ENCODE data around the gene NSFL1C.

GRCh38 chr20:1414982-1415381, 51.7 kb downstream of the NSFL1C start:
- TF ChIP-seq, protein P1, sequence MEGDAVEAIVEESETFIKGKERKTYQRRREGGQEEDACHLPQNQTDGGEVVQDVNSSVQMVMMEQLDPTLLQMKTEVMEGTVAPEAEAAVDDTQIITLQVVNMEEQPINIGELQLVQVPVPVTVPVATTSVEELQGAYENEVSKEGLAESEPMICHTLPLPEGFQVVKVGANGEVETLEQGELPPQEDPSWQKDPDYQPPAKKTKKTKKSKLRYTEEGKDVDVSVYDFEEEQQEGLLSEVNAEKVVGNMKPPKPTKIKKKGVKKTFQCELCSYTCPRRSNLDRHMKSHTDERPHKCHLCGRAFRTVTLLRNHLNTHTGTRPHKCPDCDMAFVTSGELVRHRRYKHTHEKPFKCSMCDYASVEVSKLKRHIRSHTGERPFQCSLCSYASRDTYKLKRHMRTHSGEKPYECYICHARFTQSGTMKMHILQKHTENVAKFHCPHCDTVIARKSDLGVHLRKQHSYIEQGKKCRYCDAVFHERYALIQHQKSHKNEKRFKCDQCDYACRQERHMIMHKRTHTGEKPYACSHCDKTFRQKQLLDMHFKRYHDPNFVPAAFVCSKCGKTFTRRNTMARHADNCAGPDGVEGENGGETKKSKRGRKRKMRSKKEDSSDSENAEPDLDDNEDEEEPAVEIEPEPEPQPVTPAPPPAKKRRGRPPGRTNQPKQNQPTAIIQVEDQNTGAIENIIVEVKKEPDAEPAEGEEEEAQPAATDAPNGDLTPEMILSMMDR (conservative IDR thresholded peaks at IDR 0.05) = no peak
- no peak for TF ChIP-seq EZH2 (IDR thresholded peaks at IDR 0.05; ENCODE audit: low read depth)
